NCI-H187 (cell line): ENCODE data around the gene UFC1.

Experiments
- DNase-seq, 2 experiments: peaks; one replicate each; lab custom pipeline; 2025; lab: John Stamatoyannopoulos, UW

Gene UFC1

DNA sequence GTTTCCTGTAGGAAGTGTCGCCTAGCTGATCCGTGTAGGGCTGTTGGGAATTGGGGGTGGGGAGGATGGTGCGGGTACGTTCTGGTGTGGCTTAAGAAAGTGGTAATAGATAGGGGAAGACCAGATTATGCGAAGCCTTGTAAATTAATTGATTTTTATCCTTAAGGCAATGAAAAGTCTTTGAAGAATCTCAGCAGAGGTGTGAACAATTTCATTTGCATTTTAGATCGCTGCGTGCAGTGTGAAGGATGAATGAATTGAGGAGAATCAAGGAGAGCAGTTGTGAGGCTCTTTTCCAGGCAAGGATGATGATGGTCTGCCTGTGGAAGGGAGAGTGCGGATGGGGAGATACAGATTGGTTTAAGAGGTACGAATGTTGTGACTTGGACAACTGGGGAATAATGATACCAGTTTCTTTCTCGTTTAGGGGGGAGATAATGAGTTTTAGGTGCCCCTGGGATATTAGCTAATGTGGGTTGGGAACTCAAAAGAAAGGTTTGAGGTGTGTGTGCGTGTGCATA lies 20.5 kb upstream of the UFC1 start:
- no peak for DNase-seq

DNA sequence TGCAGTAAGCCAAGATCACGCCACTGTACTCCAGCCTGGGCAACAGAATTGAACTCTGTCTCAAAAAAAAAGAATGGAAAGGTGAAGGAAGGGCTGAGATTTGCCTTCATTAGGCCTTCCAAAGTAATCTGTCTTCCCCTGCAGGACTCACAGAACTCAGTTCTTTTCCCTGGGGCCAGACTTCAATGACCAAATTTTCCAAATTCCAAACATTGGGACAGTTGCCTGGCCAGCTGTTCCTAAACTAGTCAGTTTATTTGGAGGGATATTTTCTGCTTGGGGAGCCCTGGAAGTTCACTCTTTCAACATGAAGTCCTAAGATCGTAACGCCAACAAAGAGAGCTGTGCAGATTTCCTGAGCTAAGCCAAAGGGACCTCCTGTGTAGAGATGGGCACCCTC lies 15.9 kb upstream of the UFC1 start:
- DNase-seq: no peak

DNA sequence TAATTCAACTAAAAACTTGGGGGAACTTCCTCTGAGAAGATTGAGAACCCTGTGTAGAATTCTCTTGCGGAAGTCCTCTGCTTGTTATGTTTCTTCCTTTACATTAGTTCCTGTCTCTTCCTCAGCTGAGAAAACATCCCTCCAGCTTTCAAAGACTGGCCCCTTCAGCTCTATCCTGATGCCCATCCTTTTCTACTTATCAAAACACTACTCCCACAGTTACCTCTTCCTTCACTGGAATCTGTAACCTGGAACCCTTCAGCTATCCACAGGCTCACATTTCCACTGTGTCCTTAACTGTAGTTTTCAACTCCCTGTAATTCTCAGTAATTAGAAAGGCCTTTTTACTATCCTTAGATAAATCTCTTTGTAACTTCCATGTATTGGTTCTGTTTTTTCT lies 15.3 kb upstream of the UFC1 start:
- DNase-seq: no peak

DNA sequence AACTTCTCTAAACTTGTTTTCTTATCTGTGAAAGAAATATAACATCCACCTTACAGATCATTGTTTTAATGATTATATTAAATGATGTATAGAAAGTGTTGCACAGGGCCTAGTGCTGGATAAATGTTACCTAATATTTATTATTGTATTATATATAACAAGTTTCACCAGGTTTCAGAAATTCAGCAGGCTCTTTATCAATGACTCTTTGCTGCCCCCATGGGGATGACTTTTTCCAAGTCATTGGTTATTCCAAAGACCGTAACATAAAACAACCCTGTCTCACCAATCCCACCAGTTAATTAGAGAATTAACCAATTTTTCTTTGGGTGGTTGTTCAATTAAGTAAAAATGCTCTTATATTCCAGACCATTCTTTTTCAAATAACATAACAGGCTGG lies 14.0 kb upstream of the UFC1 start:
- DNase-seq: peak in 1 of 2 experiments; percentile 36

DNA sequence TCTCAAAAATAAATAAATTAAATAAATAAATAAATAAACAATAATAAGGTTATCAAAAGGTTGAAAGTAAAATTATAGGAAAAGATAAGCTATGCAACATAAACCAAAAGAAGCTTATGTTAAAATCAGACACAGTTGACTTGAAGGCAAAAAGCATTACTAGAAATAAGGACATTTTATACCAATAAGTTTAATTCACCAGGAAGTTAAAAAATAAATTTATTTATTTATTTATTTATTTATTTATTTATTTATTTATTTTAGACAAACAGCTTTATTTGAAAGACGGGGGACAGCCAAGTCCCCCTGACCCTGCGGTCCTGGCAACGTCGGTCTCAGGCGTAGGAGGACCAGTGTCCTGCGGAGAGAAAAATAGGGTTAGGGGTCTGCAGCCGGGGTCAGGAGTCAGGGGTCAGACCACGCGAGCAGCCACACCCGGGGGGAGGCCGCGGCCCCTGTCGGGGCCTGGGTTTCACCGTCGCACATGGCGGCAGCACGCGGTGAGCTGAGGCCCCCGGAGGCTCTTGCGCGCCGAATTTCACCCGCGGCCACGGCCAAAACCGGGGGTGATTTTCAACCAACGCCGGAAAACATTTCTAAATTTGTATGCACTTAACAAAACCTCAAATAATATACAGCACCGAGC lies 12.9 kb upstream of the UFC1 start:
- DNase-seq: no peak

DNA sequence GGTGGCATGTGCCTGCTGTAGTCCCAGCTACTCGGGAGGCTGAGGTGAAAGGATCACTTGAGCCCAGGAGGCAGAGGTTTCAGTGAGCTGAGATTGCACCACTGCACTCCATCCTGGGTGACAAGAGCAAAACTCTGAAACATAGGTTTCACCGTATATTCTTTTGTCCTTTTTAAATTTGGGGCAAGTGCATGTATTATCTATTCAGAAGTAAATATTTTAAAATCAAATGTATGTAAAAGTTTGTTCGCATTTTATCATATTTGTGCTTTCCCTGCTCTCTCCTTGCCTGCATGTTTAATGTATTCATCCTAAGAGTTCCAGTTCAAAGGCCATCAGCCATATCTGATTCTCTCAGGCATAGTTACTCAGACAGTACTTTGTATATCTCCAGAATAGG lies 7.9 kb upstream of the UFC1 start:
- DNase-seq: no peak

DNA sequence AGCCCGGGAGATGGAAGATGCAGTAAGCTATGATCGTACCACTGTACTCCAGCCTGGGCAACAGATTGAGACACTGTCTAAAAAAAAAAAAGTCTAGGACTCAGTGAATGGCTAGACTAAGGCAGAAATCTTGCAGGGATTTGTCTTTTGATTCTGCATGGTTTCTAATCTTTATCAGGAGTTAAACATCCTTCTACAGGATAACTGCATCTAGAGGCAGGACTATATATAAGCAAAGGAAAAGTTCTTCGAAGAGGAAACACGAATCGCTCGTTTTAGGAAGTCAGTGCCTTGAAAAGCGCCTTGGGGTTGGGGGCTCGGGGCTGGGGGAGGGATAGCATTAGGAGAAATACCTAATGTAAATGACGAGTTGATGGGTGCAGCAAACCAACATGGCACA lies 602 bp upstream of the UFC1 start:
- DNase-seq: no peak

DNA sequence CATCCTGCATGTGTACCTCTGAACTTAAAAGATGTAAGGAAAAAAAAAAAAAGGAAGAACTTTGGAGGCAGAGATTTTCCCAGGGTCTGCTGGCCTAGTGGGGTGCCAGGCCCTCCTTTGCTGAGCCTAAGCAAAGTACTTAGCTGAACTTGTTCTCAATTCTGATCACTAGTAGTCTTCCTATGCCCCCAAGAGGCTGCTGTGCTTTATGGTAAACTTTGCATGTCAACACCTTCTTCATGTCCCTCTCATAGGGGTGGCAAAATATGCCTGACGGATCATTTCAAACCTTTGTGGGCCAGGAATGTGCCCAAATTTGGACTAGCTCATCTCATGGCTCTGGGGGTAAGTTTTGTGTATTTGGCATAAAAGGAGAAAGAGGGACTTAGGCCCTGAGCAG lies 4.1 kb downstream of the UFC1 start:
- DNase-seq: no peak

DNA sequence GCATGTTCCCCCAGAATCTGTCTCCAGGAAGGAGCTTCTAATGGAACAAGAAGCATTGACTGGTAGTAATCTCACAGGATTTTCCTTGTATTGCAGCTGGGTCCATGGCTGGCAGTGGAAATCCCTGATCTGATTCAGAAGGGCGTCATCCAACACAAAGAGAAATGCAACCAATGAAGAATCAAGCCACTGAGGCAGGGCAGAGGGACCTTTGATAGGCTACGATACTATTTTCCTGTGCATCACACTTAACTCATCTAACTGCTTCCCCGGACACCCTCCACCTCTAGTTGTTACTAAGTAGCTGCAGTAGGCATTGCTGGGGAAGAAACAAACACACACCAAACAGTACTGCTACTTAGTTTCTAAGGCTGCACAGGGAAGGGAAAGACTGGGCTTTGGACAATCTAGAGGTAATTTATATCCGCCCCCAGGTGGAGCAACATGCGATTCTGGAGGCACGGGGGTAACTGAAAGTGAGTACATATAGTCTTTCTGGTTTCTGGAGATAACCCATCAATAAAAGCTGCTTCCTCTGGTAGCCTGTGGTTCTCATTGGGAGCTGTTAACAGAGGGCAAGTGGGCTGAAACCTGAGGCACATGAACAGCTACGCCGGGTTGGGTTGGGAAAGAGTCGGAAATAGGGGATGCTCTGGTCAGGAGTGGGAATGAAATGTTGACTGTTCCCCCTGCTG lies 4.7 kb downstream of the UFC1 start:
- DNase-seq: no peak

DNA sequence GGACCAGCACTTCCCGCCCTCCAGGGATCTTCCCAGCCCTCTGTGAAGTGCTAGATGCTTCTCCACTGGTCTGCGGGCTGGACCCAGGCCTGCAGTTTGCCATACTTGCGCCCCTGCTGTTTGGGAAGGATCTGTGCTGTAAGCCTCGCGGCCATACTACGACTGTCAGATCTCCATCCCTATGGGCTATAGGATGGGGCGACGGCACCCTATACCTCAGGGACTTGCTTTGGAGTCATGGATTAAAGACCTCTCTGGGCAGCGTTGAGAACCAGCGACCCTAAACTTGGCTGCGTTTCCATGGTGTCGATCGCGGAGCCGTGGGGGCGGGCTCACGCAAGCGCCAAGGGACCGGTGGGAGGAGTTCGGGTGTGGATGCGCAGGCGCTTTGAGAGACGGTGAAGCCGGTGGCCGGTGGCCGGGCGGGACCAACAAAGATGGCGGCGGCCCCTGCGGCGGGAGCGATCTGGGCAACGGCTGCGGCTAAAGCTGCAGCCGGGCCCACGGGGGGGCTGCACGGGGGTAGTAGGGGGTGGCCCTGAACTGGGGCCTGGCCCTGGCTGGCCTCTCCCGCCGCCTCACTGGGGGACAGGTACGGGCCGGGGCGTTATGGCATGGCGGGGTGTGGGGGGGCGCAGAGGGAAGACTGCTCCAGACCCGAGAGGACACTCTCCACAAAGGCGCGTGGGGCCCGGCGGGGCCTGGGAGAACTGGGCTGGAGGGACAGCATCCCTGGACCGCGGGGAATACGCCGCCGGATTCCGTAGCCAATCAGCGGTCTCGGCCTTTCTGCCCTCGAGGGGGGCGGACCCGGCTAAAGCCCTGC lies 5.5 kb downstream of the UFC1 start, which contains the start of gene USP21:
TSS of gene USP21 (plus strand) at position 414 of the 826 bp plus-strand sequence. CDS start 1,141 bp downstream, outside the sequence.
- peak; percentile 96 to 98 for DNase-seq

DNA sequence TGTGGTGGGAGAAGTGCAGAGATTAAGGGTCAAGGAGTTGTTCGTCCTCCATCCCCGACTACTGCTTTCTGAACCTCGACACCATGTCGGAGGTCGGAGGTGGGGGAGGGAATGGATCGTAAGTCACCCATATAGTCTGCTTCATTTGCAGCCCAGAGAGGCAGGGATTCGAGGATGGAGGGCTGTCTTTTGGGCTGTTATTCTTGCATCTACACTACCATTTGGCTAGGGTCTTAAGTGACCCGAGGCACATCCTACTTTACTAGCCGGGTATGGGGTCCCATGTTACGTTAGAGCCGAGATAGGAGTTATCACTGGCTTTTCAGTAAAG lies 6.1 kb downstream of the UFC1 start:
- DNase-seq: no peak

DNA sequence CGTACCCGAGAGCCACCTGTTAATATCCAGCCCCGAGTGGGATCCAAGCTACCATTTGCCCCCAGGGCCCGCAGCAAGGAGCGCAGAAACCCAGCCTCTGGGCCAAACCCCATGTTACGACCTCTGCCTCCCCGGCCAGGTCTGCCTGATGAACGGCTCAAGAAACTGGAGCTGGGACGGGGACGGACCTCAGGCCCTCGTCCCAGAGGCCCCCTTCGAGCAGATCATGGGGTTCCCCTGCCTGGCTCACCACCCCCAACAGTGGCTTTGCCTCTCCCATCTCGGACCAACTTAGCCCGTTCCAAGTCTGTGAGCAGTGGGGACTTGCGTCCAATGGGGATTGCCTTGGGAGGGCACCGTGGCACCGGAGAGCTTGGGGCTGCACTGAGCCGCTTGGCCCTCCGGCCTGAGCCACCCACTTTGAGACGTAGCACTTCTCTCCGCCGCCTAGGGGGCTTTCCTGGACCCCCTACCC lies 6.9 kb downstream of the UFC1 start:
- DNase-seq: no peak

DNA sequence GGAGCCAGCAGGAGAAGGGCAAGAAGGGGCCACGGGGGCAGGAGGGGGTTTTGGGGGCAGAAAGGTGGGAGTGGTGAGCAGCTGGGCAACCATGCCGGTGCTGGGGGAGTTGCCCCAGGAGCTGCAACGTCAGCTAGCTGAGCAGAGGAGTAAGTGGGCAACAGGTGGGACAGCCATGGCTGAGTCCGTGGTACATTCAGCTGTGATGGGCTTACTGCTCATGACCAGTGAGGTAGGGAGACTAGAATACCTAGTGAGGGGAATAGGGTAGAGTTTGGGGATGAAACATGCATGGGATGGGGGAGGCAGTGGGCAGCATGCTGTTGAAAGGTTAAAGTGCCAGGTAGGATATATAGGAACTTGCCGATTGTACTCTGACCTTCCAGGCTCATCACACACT lies 7.9 kb downstream of the UFC1 start:
- no peak for DNase-seq

DNA sequence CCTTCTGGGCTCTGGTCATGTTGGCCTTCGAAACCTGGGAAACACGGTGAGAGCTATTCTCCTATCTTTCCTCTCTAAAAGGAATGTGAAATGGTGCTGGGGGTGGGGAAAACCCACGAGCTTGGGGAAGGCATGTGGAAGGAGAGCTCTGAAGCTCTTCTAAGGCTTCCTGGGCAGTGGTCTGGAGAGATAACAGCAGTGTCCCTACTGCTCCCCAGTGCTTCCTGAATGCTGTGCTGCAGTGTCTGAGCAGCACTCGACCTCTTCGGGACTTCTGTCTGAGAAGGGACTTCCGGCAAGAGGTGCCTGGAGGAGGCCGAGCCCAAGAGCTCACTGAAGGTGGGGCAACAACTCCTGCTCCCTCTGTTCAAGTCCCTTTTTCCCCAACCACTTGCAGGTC lies 8.3 kb downstream of the UFC1 start:
- DNase-seq: no peak

DNA sequence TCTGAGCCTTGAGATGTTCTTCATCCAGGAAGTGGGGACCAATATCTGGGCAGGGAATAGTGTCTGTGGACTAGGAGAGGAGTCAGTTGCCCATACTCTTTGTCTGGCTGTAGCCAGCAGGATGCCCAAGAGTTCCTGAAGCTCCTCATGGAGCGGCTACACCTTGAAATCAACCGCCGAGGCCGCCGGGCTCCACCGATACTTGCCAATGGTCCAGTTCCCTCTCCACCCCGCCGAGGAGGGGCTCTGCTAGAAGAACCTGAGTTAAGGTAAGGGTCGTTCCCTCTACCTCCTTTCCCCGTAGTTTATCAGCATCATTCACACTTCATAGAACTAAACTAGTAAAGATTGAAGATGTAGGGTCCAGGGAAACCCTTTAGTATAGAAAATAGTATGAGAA lies 9.0 kb downstream of the UFC1 start:
- no peak for DNase-seq

DNA sequence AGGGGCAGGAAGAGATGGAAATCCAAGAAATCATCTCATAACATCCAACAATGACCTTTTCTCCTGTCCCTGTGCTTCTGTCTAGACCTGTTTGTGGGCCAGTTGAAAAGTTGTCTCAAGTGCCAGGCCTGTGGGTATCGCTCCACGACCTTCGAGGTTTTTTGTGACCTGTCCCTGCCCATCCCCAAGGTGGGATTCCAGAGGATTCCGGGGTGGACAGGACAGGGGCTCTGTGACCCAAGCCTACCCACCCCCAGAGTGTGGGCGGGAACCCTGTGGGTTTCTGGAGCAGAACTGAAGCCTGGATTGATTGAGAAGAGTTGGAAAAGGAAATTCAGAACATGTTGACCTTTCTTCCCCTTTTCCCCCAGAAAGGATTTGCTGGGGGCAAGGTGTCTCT lies 10.0 kb downstream of the UFC1 start:
- no peak for DNase-seq

DNA sequence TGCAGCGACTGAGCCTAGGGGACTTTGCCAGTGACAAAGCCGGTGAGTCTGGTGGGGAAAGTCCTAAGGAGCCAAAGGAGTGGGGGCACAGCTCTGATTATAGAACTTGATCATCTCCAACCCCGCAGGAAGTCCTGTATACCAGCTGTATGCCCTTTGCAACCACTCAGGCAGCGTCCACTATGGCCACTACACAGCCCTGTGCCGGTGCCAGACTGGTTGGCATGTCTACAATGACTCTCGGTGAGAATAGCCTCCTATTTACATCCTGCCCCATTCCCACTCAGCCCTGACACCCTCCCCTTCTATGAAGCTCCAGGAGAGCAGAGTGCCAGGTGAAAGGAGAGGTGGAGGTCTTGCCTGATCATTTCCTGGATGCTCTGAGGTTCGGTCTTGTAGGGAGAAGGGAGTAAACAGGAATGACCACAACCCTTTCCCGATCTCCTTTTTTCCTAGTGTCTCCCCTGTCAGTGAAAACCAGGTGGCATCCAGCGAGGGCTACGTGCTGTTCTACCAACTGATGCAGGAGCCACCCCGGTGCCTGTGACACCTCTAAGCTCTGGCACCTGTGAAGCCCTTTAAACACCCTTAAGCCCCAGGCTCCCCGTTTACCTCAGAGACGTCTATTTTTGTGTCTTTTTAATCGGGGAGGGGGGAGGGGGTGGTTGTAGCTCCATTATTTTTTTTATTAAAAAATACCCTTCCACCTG lies 11.3 kb downstream of the UFC1 start:
- no peak for DNase-seq

DNA sequence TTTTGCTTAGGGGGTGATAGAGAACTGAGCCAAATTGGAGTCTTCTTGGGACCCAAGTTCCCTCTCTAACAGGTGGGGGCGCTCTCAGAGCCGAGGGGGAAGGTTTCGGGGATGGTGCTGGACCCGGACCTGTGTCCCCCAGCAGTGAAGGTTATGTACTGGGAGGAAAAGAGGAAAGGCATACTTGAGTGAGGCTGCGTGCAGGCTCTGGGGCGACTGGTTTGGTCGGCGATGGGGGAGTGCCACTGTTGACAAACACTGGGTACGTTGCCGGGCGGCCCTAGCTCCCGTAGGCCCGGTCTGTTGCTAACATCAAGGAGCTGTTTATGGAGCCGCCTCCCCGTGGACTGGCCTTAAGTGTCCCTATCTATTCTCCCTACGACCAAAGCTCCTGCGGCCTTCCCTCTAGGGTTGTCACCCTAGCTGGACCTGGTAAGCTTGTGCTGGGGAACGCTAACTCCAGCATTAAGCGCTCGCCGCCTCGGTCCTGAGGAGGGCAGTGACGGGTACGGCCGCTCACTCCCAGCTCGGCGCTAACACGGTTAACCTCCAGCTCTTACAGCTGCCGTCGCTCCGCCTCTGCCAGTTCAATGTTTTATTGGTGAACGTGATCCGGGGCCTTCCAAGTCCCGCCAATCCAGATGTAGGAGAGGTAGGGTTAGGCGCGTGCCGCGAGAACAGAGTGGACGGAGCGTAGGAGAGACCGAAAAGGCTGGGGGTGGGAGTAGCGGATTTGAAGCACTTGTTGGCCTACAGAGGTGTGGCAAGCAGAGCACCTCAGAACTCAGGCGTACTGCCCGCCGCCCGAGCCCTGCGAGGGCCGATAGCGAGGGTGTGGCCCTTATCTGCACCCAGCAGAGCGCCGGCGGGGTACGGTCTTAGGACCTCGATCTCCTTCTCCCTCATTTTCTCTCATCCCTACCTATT lies 12.2 kb downstream of the UFC1 start, which contains the start of gene PPOX:
TSS of gene PPOX (plus strand) at position 685 of the 927 bp plus-strand sequence. CDS start 422 bp downstream, outside the sequence.
- peak; percentile 98 to 99 for DNase-seq

DNA sequence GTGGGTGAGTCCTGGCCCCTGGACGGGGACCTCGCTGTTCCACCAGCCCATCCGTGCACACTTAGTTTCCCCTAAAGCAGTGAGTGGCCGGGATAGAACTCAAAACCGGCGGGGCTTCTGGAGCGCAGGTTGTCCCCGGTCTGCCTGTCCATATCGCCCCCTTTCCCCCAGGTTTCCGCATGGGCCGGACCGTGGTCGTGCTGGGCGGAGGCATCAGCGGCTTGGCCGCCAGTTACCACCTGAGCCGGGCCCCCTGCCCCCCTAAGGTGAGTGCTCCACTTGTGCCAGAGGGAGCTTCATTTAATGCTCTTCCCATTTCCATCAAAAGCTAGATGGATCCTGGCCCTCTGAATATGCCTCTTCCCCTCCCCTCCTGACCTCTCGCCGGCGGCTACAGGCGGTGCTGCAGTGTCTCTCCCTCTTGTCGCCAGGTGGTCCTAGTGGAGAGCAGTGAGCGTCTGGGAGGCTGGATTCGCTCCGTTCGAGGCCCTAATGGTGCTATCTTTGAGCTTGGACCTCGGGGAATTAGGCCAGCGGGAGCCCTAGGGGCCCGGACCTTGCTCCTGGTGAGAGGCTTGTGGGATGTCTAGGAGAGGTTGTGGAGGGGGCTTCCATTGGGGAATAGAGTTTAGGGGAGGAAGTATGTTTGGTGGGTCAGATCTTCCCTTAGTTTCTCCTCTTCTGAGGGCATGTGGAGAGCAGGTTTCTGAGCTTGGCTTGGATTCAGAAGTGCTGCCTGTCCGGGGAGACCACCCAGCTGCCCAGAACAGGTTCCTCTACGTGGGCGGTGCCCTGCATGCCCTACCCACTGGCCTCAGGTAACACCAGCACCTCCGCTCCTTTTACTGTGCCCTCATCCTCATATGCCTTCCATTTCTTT lies 13.1 kb downstream of the UFC1 start:
- no peak for DNase-seq

DNA sequence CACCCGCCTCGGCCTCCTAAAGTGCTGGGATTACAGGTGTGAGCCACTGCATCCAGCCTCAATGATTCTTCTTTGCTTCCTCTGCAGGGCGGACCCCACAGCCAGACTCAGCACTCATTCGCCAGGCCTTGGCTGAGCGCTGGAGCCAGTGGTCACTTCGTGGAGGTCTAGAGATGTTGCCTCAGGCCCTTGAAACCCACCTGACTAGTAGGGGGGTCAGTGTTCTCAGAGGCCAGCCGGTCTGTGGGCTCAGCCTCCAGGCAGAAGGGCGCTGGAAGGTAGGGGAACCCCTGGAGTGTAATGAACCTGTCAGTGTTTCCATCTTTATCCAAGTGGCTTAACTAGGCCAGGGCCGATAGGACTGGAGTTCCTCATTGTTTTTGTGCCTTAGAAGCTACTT lies 15.1 kb downstream of the UFC1 start:
- DNase-seq: no peak
